GM19372 (cell line): ENCODE measurements around the gene NPLOC4.

ENCODE experiments used
- ATAC-seq: cut with Tn5 transposase; IDR thresholded peaks from one replicate; pipeline ENCODE4 v1.9.1; 2021; ENCODE audit warnings: mild to moderate bottlenecking, low read depth, moderate library complexity; ENCODE audit not compliant: unreplicated experiment

The NPLOC4 gene

DNA sequence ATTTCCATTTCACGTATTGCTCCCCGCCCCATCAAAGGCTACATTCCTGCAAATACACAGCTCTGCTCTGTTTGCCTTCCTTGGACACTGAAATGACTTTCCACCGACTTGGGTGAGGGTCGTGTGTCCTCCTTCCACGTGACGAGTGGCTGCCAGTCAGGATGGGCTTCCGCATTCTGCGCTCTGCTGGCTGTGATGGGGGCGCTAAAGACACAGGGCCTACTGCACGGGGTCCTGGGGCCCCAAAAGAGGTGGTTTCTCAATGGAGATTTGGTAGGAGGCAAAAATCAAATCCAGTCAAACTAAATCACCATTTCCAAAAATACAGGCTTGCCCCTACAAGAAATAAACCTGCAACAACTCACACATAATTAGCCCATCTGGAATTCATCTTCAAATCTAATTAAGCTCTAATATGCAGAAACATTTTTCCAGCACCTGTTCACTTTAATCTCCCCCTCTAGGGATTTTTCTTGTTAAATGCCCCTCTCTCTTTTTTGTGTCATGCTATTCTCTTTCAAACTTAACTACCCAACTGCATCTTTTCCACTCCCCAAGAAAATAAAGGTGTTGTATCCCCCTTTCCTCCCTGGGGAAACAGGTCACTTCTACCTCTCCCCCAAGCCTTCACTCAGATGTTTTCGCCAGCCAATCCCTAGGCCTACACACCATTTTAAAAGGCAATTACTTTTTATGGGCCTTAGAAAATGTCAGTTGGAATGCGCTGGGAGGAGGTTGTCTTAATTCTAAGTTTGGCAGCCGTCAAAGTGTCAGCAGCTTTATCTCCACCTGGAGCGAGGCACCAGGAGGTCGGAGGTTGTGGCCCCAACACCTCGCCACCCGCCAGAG is 62.9 kb downstream of the NPLOC4 start:
- ATAC-seq, result no peak

DNA sequence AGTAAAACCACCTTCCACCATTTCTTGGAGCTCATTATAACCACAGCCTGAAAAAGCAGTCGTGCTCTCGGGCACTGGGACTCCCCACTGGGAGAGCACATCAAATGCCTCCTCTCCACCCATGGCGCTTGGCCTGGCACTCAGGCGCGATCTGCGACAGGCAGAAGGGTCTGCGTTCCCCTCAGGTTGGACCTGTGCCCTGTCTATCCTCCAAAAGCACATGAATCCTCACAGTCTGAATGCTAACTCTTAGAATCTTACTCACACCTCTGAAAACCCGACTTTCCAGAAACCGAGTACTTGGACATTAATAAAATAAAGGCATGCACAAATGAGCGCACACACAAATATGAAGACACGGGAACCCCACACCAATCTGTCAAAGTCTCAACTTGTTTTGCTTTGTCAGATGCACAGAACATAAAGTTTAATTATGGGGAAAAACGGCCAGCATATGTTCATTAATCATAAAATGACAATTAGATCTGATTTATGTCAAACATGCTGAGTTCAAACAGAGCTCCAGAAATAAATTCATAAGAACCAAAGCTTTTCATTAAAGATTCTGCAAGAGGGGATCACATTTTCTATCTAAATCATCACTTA is 64.2 kb downstream of the NPLOC4 start:
- ATAC-seq, result no peak

DNA sequence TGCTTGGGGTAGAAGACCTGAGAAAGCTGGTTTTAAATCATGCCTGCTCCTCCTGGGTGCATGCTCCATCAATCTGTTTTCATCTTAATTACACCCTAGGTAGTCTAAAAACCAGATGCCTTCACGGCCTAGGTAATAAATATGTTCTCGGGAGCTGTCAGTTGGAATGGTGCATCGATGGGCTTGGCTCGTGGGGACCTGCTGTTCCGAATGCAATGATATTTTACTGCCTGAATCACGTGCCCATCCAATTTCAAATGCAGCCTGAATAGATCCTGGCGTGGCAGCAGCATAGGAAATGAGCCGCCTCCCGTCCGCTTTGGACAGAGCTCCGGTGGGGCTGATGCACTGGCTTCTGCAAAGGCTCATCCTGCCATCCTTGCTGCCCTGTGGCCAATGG is 65.9 kb downstream of the NPLOC4 start:
- no peak for ATAC-seq

DNA sequence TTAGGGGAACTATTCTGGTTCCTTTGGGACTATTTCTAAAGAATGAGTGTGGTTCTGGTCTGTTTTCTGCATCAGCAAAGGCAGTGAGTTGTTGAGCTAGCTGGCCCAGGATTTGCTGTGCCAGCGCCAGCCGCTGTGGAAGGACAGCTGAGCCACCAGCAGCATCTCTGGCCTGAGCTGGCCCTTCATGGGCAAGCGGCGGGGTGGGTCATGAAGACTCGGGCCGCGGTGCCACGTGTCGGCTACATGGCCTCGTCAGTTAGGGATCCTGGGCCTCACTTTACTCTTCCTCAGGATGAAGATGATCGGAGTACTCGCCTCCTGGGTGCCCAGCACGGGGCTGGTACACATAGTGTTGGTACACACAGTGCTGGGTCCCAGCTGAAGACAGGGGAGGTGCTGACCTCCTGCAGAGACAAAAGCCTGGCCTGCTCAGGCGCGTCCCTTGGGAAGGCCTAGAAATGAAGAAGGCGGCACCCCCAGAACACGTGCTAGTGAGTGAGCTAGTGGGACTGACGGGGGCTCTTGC is 66.9 kb downstream of the NPLOC4 start:
- ATAC-seq, result no peak

DNA sequence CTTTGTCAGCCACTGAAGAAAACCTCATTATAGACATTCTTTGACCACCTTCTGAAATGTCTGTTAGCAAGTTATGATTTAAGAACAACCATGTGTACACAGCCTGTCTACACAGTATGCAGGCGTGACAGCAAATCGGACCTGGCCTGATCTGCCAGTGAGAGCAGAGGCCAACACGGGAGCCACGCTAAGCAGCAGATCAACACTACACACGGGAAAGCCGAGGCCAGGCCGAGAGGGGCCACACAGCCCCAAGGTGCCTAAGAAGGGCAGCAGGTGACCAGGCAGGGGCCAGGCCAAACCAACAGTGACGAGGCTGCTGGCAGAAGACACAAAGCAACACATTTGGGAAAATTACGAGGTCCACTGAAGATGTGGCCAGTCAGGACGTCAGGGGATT is 68.5 kb downstream of the NPLOC4 start:
- no peak for ATAC-seq

DNA sequence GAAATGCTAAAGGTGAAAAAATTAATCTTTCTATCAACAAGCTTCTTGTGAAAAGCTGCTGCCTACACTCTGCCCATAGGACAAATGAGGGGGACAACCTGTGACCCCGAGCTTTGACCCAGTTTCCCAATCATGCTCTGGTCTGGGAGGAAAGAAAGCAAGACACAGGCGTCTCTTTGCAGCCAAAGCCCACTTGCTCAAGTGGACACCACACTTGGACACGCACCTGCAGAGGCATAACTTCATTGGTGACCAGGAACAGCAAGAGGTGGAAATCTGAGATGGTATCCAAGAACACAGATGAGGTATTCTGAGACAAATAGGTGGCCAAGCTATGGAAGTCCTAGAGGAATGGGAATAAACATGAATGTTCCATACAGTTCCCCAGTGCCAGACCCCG is 69.7 kb downstream of the NPLOC4 start:
- no peak for ATAC-seq

DNA sequence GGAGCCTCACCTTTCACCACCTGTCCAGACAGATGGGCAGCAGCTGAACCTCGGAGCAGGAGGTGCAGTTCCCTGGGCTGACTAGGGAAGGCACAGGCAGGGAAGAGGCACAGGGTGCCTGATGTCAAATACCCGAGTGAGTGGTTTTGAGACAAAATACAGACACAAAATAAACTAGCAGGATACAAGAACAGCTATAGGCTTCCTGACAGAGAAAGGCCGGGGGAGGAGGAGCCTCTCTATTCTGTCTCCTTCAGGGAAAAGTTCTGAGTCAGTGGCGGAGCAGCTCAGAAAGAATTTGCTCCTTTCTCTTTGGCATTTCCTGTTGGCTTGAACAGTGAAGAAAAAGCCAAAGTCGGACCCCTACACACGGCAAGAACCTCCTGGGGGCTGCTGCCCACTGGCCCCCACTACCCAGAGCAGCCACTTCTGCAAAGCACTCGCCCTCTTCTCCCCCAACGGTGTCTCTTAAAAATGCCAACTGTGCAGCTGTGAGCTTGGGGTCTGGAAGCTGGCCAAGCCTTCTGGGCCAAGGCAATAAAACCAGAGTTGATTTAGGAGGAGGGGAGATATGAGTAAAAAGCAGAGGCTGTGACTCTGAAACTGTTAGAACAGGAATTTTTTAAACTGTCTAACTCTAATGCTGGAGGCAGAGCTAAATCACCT is 70.3 kb downstream of the NPLOC4 start:
- ATAC-seq, result no peak

DNA sequence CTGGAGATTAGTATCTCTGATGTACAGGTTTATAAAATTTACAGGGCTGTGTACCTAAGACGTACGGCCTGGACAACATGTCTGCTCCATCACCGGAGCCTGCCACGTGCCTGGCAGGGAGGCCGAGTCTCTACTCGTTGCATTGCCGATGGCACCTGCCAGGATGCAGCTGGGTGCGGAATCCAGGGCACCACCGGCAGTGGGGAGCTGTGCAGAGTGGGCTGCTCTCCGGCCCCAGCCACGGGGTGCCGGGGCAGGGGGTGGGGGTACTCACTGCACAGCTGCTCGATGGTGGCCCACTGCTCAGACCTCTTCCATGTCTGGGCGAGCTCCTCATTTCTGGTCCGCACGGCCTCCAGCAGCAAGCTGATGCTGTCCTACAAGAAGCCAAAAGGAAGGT is 71.7 kb downstream of the NPLOC4 start:
- ATAC-seq, result no peak

DNA sequence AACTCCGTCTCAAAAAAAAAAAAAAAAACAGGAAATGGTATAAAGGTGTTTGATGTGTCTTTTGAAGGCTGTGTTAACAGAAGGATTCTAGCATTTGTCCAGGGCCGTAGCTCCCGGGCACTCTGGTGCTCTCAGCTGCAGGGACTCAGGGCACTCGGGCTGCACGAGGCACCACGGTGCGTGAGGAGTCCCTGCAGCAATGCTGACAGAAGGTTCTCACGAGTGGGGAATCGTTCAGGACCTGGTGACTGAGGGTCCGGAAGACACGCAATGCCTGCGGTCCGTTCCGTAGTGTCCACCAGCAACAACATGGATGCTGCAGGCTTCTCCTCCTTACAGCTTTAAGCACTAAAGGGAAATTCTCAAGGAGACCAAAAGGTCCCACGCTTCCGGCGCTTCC is 72.1 kb downstream of the NPLOC4 start:
- ATAC-seq, result no peak

DNA sequence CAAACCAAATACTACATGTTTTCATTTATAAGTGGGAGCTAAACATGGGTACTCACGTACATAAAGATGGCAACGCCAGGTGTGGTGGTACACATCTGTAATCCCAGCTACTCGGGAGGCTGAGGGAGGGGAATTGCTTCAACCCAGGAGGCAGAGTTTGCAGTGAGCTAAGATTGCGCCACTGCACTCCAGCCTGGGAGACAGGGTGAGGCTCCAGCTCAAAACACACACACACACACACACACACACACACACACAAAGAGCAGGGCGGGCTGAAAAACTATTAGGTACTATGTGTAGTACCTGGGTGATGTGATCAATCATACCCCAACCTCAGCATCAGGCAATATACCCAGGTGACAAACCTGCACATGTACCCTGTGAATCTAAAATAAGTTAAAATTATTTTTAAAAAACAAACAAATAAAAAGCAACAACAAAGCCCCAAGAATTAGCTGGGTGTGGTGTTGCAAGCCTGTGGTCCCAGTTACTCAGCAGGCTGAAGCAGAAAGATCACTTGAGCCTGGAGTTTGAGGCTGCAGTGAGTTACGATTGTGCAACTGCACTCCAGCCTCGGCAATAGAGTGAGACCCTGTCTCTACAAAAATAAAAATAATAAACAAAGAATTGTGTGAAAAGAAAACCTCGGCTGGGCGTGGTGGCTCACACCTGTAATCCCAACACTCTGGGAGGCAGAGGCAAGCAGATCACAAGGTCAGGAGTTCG is 72.9 kb downstream of the NPLOC4 start:
- ATAC-seq, result no peak

DNA sequence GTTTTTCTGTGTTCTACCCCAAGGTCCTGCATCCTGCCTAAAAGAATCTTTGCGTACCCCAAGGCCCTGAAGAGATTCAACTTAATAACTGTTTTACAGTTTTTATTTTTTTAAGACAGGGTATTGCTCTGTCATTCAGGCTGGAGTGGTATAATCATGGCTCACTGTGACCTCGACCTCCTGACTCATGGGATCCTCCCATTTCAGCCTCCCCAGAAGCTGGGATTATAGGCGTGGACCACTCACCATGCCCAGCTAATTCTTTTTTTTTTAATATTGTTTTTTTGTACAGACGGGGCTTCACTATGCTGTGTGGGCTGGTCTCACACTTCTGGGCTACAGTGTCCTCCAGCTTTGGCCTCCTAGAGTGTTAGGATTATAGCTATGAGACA is 75.4 kb downstream of the NPLOC4 start:
- ATAC-seq, result no peak

DNA sequence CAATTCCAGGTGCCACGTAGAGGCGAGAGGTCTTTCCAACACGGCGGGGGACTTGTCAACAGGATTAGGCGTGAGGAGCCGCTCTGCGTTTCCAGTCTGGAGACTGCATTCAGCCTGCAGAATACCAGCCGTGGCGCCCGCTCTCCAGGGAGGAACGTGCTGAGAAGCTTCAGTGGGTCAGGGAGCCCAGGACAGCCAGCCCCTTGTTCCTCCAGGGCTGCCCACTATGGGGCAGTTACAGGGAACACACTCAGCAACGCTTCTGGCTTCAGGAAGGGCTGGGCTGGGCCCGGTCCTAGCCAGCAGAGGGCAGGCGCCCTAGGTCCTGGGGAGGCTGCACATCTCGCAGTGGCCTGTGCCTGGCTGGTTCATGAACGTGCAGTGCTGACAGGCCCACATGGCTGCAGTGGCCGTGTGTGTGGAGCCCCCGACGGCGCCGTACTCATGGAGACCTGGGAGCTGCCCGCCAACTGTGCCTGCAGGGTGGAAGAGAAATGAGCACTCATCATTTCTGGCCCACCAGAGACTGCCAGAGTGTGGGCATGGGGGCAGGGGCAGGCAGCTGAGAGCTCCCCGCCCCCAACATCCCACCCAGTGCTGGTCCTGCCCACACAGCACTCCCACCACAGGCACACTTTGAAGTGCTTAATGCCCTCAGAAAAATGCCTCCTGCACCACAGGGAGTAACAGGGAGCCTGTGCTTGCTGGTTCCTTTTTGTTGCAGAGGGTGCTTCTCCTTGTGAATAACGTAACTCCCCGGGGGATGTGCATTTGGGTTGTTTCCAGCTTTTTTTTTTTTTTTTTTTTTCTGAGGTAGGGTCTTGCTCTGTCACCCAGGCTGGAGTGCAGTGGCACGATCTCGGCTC is 77.7 kb downstream of the NPLOC4 start:
- ATAC-seq, result no peak

DNA sequence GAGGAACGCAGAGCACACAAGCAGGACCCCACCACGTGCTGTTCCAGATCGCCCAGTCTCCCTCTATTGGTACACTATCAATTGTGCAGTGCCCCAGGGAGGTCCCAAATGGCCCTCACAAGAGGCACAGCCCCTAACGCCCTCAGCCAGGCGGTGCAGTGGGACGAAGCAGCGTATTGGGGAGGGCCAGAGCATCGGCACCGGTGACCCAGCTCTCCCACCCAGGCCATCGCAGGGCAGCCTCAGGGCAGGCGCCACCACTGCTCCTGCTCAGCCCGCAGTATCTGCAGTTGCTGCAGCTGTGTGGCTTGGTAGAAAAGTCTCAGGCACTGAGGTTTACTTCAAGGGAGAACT is 78.8 kb downstream of the NPLOC4 start:
- no peak for ATAC-seq

DNA sequence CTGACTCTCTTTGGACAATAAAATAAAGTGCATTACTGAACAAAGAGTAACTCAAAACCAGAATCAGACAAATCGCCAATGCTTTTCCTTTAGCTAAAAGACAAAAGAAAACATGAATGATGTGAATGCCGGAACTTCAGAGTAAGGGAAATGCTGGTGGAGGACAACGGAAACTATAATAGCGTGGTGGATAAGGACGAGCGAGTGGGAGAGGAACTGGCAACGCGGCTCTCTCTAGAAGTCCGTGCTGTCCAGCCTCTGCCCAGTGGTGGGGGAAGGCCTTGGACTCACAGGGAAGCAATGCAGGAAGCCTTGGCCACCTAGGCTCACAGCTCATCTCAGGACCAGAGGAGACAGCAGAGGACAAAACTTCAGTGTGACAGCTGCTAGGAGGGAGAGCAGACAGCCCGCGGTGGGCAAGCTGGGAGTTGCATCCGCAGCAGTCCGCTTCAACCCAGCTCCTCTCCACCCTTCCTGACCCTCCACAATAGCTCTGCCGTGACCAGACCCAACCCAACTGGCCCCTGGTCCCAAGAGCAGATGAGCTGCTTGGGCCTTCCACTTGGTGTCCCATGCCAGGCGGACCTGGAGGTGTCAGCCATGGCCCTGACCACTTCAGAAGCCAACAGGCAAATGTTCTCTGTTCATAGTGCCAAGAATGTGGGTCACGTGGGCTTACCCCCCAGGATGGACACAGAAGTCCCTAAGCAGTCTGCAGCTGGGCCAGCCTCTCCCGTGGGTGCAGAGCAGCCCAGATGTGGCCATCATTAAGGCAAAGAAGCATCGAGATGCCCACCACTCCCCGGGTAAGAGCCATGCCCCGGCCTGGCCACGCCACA is 79.4 kb downstream of the NPLOC4 start:
- no peak for ATAC-seq

DNA sequence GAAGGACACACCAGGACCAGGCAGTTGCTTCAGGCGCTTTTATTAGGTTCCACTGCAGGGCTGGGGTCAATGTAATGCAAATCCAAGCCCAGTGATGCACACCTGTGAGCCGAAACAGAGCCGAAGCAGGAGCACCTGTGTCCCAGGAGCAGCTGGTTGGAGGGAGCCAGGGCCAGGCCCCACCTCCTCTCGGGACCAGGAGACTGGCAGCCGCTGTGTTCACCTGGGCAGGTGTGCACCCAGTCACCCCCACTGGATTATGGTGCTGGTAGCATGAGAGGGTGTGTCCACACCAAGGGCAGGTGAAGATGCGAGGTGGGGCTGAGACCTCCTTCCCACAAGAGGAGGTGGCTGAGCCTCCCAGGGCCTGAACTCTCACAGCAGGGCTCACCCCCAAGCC is 80.0 kb downstream of the NPLOC4 start:
- ATAC-seq, result no peak

DNA sequence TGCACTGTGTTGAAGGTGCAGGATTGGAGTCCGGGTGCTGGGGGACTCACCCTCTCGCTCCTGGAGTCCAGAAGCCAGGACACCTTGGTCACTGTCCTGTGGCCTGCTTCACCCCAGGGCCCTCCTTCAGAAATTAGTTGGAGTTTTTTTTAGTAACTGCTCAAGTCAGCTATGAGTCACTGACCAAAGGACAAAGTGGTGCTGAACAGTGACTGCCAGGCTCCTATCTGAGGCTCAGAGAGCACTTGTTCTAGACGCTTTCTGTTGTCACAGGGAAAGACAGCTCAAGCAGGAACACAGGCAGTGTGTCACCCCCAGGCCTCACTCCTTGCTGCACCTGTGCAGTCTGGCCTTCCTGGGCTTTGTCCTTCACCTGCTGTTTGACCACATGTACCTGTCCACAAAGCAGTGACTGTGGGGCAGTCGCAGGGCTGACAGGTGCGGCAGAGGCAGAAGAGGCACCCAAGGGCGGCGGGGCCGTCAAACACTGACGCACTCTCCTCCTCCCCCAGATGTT is 80.7 kb downstream of the NPLOC4 start:
- no peak for ATAC-seq

DNA sequence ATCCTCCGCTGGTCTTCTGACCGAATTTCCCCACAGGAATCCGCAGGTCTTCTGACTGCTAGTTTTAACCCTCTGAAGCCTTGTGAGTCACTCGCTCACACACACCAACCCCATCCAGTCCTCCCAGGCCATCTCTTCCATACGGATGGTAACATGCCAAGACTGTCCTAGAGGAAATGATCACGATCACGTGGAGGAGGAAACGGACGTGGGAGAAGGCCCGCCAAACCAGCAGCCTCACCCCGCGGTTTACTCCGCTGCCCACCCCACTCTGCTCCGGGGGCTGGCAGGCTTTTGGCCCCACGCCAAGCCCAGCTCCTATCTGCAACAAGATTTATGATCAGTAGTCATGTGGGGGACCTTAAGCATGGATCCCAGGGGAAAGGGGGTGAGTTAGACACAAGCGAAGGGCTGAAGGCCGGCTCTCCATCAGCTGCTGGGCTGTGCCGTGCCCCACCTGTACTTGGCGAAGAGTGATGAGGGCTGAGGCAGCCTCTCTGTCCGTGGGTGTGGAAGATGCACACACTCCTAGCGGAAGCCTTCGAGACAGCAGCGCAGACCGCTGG is 83.2 kb downstream of the NPLOC4 start:
- ATAC-seq, result no peak

DNA sequence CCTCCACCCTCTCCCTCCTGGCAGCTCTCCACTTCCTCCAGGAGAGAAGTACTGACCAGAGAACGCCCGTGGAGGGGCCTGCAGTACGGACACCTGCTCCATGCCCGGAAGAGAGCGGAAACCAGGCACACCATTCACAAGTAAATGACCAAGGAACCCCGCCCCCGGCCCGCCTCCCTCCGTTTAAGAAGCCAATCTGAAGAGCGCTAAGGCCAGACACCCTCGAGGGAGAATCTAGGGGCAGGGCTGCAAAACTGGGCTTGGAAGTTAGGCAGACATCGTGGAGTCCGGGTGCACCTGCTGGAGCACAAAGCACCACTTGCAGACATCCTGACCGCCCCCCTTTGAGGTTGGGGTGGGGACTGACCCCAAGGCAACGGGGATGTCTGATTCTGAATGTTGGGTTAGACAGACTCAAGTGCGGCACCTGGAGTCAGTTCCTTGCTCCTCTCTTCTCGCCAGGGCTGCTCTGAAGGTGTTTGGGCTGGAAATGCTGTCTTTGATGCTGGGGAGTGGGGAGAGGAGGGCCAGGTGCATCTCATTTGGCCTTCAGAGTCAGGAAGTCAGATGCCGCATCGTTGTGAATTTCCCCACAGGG is 83.8 kb downstream of the NPLOC4 start:
- ATAC-seq, result peak; percentile 34
